ENCODE data around the gene ELF1.
"Not testable (repeated sequence)": the region's sequence is repeated elsewhere in the genome, so short reads cannot be mapped to it uniquely, and the experiment has no call there.

Gene ELF1

GRCh38 chr13:41019011-41019487 is at the start of gene ELF1:
Gene ELF1, minus strand, starts transcription at chr13:41019316. Its CDS starts 37,262 bp downstream, at chr13:40982054.
- DNase-seq, result peak; percentile 90

- DNase-seq, result no peak
Measured at GRCh38 chr13:41065078-41065477, 46.0 kb upstream of the ELF1 start.

GRCh38 chr13:41064493-41064892 is 45.4 kb upstream of the ELF1 start:
- DNase-seq, result no peak

GRCh38 chr13:41061914-41062837 is 43.1 kb upstream of the ELF1 start:
- peak; percentile 63 for DNase-seq

- DNase-seq, result peak; percentile 93
Measured at GRCh38 chr13:41061075-41061913, 42.2 kb upstream of the ELF1 start, which contains the start of gene WBP4. Gene WBP4, plus strand, starts transcription at chr13:41061509. Its CDS starts 165 bp downstream, at chr13:41061674.

GRCh38 chr13:41060724-41061074 is 41.6 kb upstream of the ELF1 start:
- DNase-seq, result peak; percentile 77

- DNase-seq, result peak; percentile 91
Measured at GRCh38 chr13:41060082-41060723, 41.1 kb upstream of the ELF1 start.

GRCh38 chr13:41059456-41060081 is 40.5 kb upstream of the ELF1 start:
- DNase-seq, result peak; percentile 60

- DNase-seq, result no peak
Measured at GRCh38 chr13:41058295-41059070, 39.4 kb upstream of the ELF1 start.

- DNase-seq, result no peak
Measured at GRCh38 chr13:41056826-41057711, 38.0 kb upstream of the ELF1 start.

- DNase-seq, result no peak
Measured at GRCh38 chr13:41056194-41056593, 37.1 kb upstream of the ELF1 start.

- DNase-seq, result peak; percentile 1
Measured at GRCh38 chr13:41054919-41055619, 36.0 kb upstream of the ELF1 start.

GRCh38 chr13:41054212-41054877 is 35.2 kb upstream of the ELF1 start:
- DNase-seq, result peak; percentile 45

- no peak for DNase-seq
Measured at GRCh38 chr13:41053384-41053826, 34.3 kb upstream of the ELF1 start.

GRCh38 chr13:41052441-41052840 is 33.3 kb upstream of the ELF1 start:
- DNase-seq, result no peak

- no peak for DNase-seq
Measured at GRCh38 chr13:41049480-41050440, 30.6 kb upstream of the ELF1 start.

GRCh38 chr13:41048640-41049039 is 29.5 kb upstream of the ELF1 start:
- no peak for DNase-seq

- not testable (repeated sequence) for DNase-seq
Measured at GRCh38 chr13:41042419-41042818, 23.3 kb upstream of the ELF1 start.
